Hepatocyte (in vitro differentiated cells): Measurements from ENCODE around the gene SIGLEC1.

Experiments
- EZH2 ChIP-seq: fragments of 200-600 bp; sonication (generic); IDR thresholded peaks from 2 replicates; pipeline ENCODE4 v1.6.1; 2016; ENCODE audit warnings: antibody characterized with exemption, mild to moderate bottlenecking, borderline replicate concordance
- EZH2phosphoT487 ChIP-seq: fragments of 200-600 bp; sonication (generic); IDR thresholded peaks from one replicate; pipeline ENCODE4 v1.6.1; 2018; ENCODE audit warnings: antibody characterized with exemption, mild to moderate bottlenecking, low read depth, moderate library complexity; ENCODE audit not compliant: unreplicated experiment, severe bottlenecking

DNA sequence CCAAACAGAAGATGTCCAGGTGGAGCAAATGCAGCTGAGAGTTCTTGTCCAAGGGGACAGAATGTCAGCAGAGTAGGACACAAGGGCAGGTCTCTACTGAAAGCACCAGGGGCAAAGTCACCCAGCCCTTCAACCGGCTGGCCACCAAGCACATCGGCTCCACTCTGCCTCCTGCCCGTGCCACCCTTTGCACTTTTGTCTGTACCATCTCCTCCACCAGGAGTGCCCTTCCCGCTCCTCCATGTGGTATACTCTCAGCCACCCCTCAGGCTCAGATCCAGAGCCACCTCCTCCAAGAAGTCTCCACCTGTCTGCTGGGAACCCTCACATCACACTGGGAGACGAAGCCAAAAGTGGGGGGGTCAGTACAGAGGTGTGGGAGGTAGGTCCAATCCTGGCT lies 16.0 kb upstream of the SIGLEC1 start:
- no peak for TF ChIP-seq EZH2
- no peak for TF ChIP-seq EZH2phosphoT487
